LoVo (cell line): ENCODE measurements around the gene IFT81.
"Not testable (repeated sequence)": the region's sequence is repeated elsewhere in the genome, so short reads cannot be mapped to it uniquely, and the experiment has no call there.

ENCODE experiments used
- DNase-seq: peaks from one replicate; pipeline ENCODE4 v3.0.0-alpha.2; 2016; ENCODE audit warnings: low spot score

The IFT81 gene

GRCh38 chr12:110124269-110124995 is at the start of gene IFT81:
TSS of gene IFT81 (plus strand) at chr12:110124357. CDS start at chr12:110127381, 3,024 bp downstream.
- DNase-seq = peak; percentile 98

- DNase-seq = no peak
Measured at GRCh38 chr12:110075880-110076279, 48.3 kb upstream of the IFT81 start.

GRCh38 chr12:110077800-110078199 is 46.4 kb upstream of the IFT81 start:
- DNase-seq = no peak

- no peak for DNase-seq
Measured at GRCh38 chr12:110079477-110080400, 44.4 kb upstream of the IFT81 start.

- DNase-seq = no peak
Measured at GRCh38 chr12:110080410-110080809, 43.7 kb upstream of the IFT81 start.

GRCh38 chr12:110084314-110085015 is 39.7 kb upstream of the IFT81 start:
- DNase-seq = no peak

- not testable (repeated sequence) for DNase-seq
Measured at GRCh38 chr12:110088216-110088615, 35.9 kb upstream of the IFT81 start.

GRCh38 chr12:110088936-110089335 is 35.2 kb upstream of the IFT81 start:
- DNase-seq = no peak

GRCh38 chr12:110090266-110091135 is 33.7 kb upstream of the IFT81 start:
- no peak for DNase-seq

GRCh38 chr12:110091136-110091711 is 32.9 kb upstream of the IFT81 start:
- no peak for DNase-seq

GRCh38 chr12:110093631-110094311 is 30.4 kb upstream of the IFT81 start:
- no peak for DNase-seq

- peak; percentile 77 for DNase-seq
Measured at GRCh38 chr12:110100315-110100970, 23.7 kb upstream of the IFT81 start.

- peak; percentile 34 for DNase-seq
Measured at GRCh38 chr12:110102255-110102654, 21.9 kb upstream of the IFT81 start.

- no peak for DNase-seq
Measured at GRCh38 chr12:110104188-110105094, 19.7 kb upstream of the IFT81 start.

- DNase-seq = no peak
Measured at GRCh38 chr12:110105159-110105558, 19.0 kb upstream of the IFT81 start.

- DNase-seq = no peak
Measured at GRCh38 chr12:110105986-110106385, 18.2 kb upstream of the IFT81 start.

GRCh38 chr12:110107369-110108281 is 16.5 kb upstream of the IFT81 start:
- DNase-seq = no peak
